Pancreas (tissue), 10 donors: ENCODE measurements around the gene LIN52. TPM values are rescaled to one million over a fixed set of nuclear protein-coding genes. Genes with fewer than 3 reads are reported as not detected.

Experiments
- ATAC-seq, 4 donors: fragments of 200-7000 bp; cut with Tn5 transposase; one replicate each; pipeline versions ENCODE4 v1.8.0 to v1.9.1; 2020; ENCODE audit warnings: mild to moderate bottlenecking in 4 of 4, moderate library complexity in 4 of 4
- DNase-seq, 6 donors: peaks; one replicate each; pipeline ENCODE4 v3.0.0-alpha.2; 2020
- FAIRE-seq: peaks from 2 replicates; lab custom pipeline; 2012; peaks lifted over from hg19 to GRCh38; lab: Jason Lieb, UNC
- H3K27ac ChIP-seq, 4 donors: fragments of 200-600 bp; sonication (generic); 1 replicate in 3 of 4; 2 replicates in 1 of 4; pipeline versions ENCODE4 v1.5.0 to v1.8.0; 2020
- H3K27me3 ChIP-seq, 4 donors: fragments of 200-600 bp; one replicate each; pipeline ENCODE4 v1.8.0; 2021
- H3K36me3 ChIP-seq, 3 donors: fragments of 200-600 bp; sonication (generic) in 1 of 3; one replicate each; pipeline versions ENCODE4 v1.5.0 to v1.8.0; 2020 to 2021
- H3K4me1 ChIP-seq, 3 donors: fragments of 200-600 bp; one replicate each; pipeline ENCODE4 v1.8.0; 2021
- H3K4me3 ChIP-seq, 4 donors: fragments of 200-600 bp; sonication (generic) in 2 of 4; one replicate each; pipeline versions ENCODE4 v1.5.0 to v1.8.0; 2020 to 2021
- H3K9me3 ChIP-seq, 4 donors: fragments of 200-600 bp; one replicate each; pipeline ENCODE4 v1.8.0; 2021
- WGBS, 2 donors: extraction: QIAGEN DNeasy Blood & Tissue Kit; methylation state at CpG; one replicate each; pipeline ENCODE4 v1.1.7; 2013; 5-methylcytosine and 5-hydroxymethylcytosine counted together
- intact Hi-C, 3 donors: fragments of 100-400 bp; cut with DNase I; formaldehyde crosslinking; loops; one replicate each; pipeline versions ENCODE4 v1.11.1 to v1.14.2; 2022
- polyA plus RNA-seq, 2 donors: library from polyadenylated mRNA; stranded (reverse); fragments of 200-250 nt; gene quantifications; one replicate each; pipeline ENCODE4 v1.2.3, GENCODE V29; 2013
- total RNA-seq, 6 donors: library from RNA; stranded (reverse); fragmentation: NEBNext Ultra II Directional in 4 of 6; extraction: Animal tissue kit (Norgen Biotek cat#: 25700) in 4 of 6; gene quantifications; one replicate each; pipeline versions ENCODE4 v1.2.1 to v1.2.4, GENCODE V29; 2021 to 2023
- TF ChIP-seq, protein P1 (sequence below), 4 donors: fragments of 200-600 bp; sonication (generic) in 3 of 4; IDR thresholded peaks; one replicate each; pipeline versions ENCODE4 v1.5.0 to v1.8.0; 2021; ENCODE audit warnings: antibody characterized with exemption in 4 of 4
- donor health status: healthy with polysubstance abuse.
- donor health status: DM: no; HTN: no; CAD: no; lungs with moderate emphysema.
- donor health status: DM: no; HTN: no; CAD: no.
- donor health status: control.
- donor health status: control.
- donor health status: Bipolar disorder and iron deficiency.
- donor health status: DM: yes; HTN: yes; CAD: no.
- donor health status: DM: no; HTN: no; CAD: no.
- donor health status: DM: no; HTN: no; CAD: no.
- donor health status: DM: yes; HTN: yes; CAD: no.

Gene LIN52
- total and polyA plus RNA-seq, 8 donors: 1.6 to 4.6 (median 3.1) TPM

DNA sequence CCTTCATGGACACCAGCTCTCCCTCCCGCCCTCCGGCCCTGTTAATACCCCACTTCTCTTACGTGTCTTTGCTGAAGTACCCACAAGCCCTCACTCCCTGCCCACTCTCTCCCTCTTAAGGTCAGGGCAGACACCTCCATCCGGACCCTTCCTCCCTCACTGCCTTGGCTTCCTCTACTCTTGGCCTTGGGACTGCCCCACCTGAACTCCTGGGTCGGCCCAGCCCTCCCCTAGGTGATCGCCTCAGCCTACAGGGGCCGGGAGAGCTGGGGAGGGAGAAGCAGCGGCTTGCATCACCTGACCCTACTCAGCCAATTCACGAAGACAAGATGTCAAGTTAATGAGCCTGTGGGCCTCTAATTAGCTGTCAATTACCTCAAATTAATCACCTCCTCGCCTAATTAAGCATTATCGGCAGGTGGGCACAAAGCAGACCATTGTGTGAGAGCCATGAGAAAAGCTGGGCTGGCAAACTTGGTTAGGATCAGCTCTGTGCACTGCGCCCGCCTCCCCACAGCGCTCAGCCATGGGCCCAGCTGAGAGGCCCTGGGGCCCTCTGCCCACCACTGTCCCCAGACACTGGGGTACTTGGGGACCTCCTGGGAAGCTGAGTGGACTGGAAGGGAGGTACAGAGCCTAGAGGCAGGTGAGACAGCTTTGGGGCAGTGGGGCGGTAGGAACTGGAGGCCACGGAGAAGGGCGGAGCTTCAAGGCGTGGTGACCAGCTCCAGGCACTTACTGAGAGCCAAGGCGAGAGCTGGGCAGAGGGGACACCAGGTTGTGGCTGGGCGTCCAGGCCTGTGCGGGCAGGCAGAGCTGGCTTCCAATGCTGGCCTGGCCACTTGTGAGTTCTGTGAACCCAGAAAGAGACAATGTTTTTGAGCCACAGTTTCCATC is 129.4 kb downstream of the LIN52 start:
- Histone ChIP-seq H3K27me3 (no peaks in the 10 kb centered on the region), H3K9me3 (no peaks in the 10 kb centered on the region), H3K36me3 (no peaks in the 10 kb centered on the region), H3K4me3 (no peak overlapping the region), H3K27ac (no peak overlapping the region), H3K4me1 (no peaks in the 10 kb centered on the region)
- ATAC-seq (no peak), FAIRE-seq (no peak), DNase-seq (no peak)
- 74 to 76% methylated on average over 21 of the region's 21 CpGs for WGBS, 2 donors
- intact Hi-C loops: no loop called here
- TF ChIP-seq, protein P1, sequence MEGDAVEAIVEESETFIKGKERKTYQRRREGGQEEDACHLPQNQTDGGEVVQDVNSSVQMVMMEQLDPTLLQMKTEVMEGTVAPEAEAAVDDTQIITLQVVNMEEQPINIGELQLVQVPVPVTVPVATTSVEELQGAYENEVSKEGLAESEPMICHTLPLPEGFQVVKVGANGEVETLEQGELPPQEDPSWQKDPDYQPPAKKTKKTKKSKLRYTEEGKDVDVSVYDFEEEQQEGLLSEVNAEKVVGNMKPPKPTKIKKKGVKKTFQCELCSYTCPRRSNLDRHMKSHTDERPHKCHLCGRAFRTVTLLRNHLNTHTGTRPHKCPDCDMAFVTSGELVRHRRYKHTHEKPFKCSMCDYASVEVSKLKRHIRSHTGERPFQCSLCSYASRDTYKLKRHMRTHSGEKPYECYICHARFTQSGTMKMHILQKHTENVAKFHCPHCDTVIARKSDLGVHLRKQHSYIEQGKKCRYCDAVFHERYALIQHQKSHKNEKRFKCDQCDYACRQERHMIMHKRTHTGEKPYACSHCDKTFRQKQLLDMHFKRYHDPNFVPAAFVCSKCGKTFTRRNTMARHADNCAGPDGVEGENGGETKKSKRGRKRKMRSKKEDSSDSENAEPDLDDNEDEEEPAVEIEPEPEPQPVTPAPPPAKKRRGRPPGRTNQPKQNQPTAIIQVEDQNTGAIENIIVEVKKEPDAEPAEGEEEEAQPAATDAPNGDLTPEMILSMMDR (IDR thresholded peaks at IDR 0.05): no peak

DNA sequence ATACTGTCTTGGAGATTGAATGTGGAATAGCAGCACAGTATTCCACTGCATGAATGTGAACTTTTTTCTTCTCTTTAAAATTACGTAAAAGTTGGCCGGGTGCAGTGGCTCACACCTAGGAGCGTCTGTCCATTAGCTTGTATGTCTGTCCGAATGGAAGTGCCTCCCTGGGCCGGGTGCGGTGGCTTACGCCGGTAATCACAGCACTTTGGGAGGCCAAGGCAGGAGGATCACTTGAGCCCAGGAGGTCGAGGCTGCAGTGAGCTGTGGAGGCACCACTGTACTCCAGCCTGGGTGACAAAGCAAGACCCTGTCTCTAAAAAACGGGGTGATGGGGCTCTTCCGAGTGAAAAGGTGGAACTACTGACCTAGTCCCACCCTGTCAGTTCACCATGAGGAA is 131.9 kb downstream of the LIN52 start:
- no peaks in the 10 kb centered on the region for H3K4me1 ChIP-seq
- H3K27me3 ChIP-seq: no peaks in the 10 kb centered on the region
- no peaks in the 10 kb centered on the region for H3K36me3 ChIP-seq
- intact Hi-C loops: no loop called here
- DNase-seq (no peak), FAIRE-seq (no peak), ATAC-seq (no peak)
- WGBS, 2 donors: 75 to 82% methylated on average over 11 of the region's 11 CpGs
- H3K27ac ChIP-seq: no peak overlapping the region
- TF ChIP-seq, protein P1 (IDR thresholded peaks at IDR 0.05): no peak
- no peaks in the 10 kb centered on the region for H3K9me3 ChIP-seq
- H3K4me3 ChIP-seq: no peak overlapping the region

GRCh38 chr14:74217672-74218448 is 133.1 kb downstream of the LIN52 start:
- no peaks in the 10 kb centered on the region for H3K4me1 ChIP-seq
- no peaks in the 10 kb centered on the region for H3K27me3 ChIP-seq
- TF ChIP-seq, protein P1 (IDR thresholded peaks at IDR 0.05): peak; percentile 88 to 97 (median 94)
- no peak overlapping the region for H3K27ac ChIP-seq
- WGBS, 2 donors: 7% methylated on average over 40 of the region's 40 CpGs
- DNase-seq: peak; percentile 30 to 96 (median 78)
- no peaks in the 10 kb centered on the region for H3K9me3 ChIP-seq
- no peak overlapping the region for H3K4me3 ChIP-seq
- H3K36me3 ChIP-seq: no peaks in the 10 kb centered on the region
- intact Hi-C loops: no loop called here
- ATAC-seq: peak; percentile 89 to 98 (median 96)
- no peak for FAIRE-seq

DNA sequence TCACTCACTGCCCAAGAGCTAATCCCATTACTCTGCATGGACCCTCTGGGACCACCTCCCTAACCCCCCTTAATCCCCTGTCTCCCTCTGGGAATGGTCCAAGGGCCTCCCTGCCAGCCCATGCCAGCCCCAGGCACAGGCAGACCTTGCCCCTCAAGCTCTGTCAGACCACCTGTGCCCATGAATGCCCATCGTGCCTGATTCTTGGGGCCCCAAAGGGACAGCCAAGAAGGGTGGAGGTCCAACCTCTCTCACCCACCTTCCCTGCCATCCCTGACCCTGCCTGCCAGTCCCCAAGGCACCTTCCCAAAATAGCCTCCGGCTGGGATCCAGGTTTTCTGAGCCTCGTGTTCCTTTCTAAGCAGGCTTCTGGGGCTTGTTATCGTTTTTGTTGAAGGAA is 133.7 kb downstream of the LIN52 start:
- H3K27me3 ChIP-seq: no peaks in the 10 kb centered on the region
- no peaks in the 10 kb centered on the region for H3K36me3 ChIP-seq
- H3K4me3 ChIP-seq: no peak overlapping the region
- FAIRE-seq (no peak), ATAC-seq (no peak), DNase-seq (no peak)
- no peaks in the 10 kb centered on the region for H3K4me1 ChIP-seq
- H3K27ac ChIP-seq: no peak overlapping the region
- H3K9me3 ChIP-seq: no peaks in the 10 kb centered on the region
- intact Hi-C loops: no loop called here
- WGBS, 2 donors: 38 to 56% methylated on average over 4 of the region's 4 CpGs
- TF ChIP-seq, protein P1 (IDR thresholded peaks at IDR 0.05): no peak
